Measurements from ENCODE around the gene MS4A10.
"Not testable (repeated sequence)": the region's sequence is repeated elsewhere in the genome, so short reads cannot be mapped to it uniquely, and the experiment has no call there.

- TF ChIP-seq, protein P1, sequence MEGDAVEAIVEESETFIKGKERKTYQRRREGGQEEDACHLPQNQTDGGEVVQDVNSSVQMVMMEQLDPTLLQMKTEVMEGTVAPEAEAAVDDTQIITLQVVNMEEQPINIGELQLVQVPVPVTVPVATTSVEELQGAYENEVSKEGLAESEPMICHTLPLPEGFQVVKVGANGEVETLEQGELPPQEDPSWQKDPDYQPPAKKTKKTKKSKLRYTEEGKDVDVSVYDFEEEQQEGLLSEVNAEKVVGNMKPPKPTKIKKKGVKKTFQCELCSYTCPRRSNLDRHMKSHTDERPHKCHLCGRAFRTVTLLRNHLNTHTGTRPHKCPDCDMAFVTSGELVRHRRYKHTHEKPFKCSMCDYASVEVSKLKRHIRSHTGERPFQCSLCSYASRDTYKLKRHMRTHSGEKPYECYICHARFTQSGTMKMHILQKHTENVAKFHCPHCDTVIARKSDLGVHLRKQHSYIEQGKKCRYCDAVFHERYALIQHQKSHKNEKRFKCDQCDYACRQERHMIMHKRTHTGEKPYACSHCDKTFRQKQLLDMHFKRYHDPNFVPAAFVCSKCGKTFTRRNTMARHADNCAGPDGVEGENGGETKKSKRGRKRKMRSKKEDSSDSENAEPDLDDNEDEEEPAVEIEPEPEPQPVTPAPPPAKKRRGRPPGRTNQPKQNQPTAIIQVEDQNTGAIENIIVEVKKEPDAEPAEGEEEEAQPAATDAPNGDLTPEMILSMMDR (IDR thresholded peaks at IDR 0.05): not testable (repeated sequence)
- TF ChIP-seq POLR2A, EP300 (IDR thresholded peaks at IDR 0.05): not testable (repeated sequence)
Observed at GRCh38 chr11:60823745-60824306, 38.7 kb downstream of the MS4A10 start.
